Epithelial cell of prostate (primary cell): ENCODE measurements around the gene PAOX.
"Not testable (repeated sequence)": the region's sequence is repeated elsewhere in the genome, so short reads cannot be mapped to it uniquely, and the experiment has no call there.

Experiments
- DNase-seq: peaks from one replicate; pipeline ENCODE4 v3.0.0-alpha.2; 2011; ENCODE audit warnings: low read depth, low spot score
- H3K27ac ChIP-seq: fragments of 450-650 bp; 2 replicates; pipeline ENCODE4 v1.5.1; 2017; ENCODE audit warnings: mild to moderate bottlenecking

PAOX gene

GRCh38 chr10:133422807-133423771 lies 44.0 kb downstream of the PAOX start:
- no peak overlapping the region for H3K27ac ChIP-seq
- DNase-seq = no peak

DNA sequence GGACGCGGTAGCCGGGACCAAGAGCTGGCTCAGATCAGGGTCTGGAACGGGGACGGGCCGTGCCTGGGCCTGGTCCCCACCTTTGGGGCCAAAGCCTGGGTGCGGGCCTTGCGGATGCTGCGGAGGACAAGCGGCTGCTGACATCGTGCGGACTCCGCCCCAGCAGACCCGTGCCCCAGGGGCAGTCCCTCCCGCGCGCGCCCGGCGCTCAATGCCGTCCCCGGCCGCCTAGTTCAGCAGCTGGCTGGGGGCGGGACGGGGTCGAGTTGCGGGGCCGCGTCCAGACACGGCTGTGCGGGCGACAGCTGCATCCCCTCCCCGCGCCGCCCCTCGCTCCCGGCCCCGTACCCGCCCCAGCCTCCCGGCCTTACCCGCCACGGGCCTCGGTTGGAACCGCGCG lies 45.0 kb downstream of the PAOX start:
- not testable (repeated sequence) for DNase-seq, H3K27ac ChIP-seq

GRCh38 chr10:133424601-133425000 lies 45.5 kb downstream of the PAOX start, which contains the start of gene SPRN:
Gene SPRN, minus strand, starts transcription at chr10:133424625. Its CDS starts 944 bp downstream, at chr10:133423681.
- not testable (repeated sequence) for H3K27ac ChIP-seq, DNase-seq

- DNase-seq, H3K27ac ChIP-seq: not testable (repeated sequence)
Observed at GRCh38 chr10:133429571-133429970, 50.5 kb downstream of the PAOX start.

DNA sequence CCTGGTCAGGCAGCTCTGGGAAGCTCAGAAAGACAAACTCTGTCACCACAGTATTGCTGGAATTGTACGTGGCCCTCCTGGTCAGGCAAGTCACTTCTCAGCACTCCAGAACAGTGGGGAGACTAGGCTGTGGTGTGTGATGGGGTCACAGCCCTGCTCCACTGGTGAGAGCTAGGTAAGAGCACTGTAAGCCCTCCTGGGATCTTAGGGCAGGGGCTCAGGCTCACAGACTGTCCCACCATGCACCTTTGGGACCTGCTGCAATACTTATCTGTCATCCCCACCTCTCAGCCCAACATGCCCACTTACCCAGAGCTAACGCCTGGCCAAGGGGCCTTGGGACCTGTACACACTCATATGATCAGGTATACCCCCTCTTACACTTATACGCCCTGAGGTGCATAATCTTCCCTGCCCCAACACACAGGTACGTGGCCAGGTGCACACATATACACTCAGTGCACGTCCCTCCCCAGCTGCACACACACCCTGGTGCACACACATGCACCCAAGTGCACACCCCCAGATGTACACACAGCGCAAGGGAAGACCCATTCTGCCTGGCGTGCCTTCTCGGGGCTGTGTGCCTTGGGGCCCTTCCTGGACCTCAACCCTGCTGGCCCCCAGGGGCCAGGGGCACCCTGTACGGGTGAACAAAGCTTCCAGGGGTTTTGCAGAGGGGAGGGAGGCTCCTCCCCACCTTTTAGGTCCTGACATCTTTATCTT lies 53.0 kb downstream of the PAOX start:
- H3K27ac ChIP-seq, DNase-seq: not testable (repeated sequence)

DNA sequence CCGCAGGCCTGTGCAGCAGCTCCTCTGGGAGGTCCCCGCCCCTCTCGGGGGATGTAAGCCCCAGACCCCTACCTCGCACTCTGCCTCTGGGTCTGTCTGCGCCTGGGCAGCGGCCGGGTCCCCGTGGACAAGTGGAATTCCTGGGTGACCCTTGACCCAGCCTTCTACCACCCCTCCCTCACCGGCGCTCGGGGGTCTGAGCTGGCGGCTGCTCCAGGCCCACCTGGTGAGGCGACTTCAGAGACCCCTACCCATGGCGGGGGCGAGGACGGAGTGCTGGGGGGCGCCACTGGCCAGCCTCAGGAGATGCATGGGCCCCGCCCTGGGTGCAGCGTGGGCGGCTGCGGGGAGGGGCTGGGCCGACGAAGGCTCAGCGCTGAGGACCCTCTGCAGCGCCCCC lies 53.7 kb downstream of the PAOX start:
- H3K27ac ChIP-seq, DNase-seq: not testable (repeated sequence)

DNA sequence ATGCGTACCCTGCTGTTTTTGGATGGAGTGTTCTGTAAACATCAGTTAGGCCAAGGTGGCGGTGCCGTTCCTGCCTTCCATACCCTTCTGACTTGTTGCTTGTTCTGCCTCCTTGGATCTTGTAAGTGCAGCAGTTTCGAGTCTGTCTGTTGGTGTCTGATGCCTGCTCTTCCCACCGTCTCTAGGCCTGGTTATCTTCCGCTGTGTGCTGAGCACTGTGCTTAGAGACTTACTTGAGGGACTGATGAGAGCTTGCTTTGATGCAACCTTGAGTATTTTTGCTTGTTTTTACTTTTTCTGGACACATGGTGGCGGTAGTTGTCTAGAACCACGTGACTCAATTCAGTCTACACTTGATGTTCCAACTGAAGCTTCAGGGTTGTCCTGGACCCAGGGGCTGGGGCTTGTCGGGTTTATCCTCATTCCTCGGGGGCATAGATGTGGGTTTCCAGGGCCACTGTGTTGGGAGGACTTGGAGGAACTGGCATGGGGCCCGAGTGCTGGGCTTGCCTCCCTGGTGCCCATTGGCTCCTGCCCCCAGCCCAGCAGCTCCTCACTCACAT lies 59.7 kb downstream of the PAOX start:
- no peak for DNase-seq

GRCh38 chr10:133439517-133440461 lies 60.7 kb downstream of the PAOX start:
- H3K27ac ChIP-seq = no peak overlapping the region
- no peak for DNase-seq

More for the DNA sequence above, 59.7 kb downstream of the PAOX start:
- no peak overlapping the region for H3K27ac ChIP-seq

GRCh38 chr10:133440633-133441285 lies 61.7 kb downstream of the PAOX start:
- H3K27ac ChIP-seq = no peak overlapping the region
- DNase-seq = no peak
